K562 (cell line): ENCODE data around the gene ALOX5. TPM values are rescaled to one million over a fixed set of nuclear protein-coding genes. Genes with fewer than 3 reads are reported as not detected.

Experiments used
- BACH1 ChIP-seq: fragments of 200-800 bp; sonication (Bioruptor generic); IDR thresholded peaks from 2 replicates; pipeline ENCODE4 v1.6.1; 2016; ENCODE audit warnings: missing genetic modification characterization, missing compliant biosample characterization
- DLX4 ChIP-seq: fragments of 250-450 bp; sonication (Bioruptor Pico); IDR thresholded peaks from 2 replicates; pipeline ENCODE4 v1.6.1; 2021; ENCODE audit warnings: mild to moderate bottlenecking
- GATA2 ChIP-seq: sonication (generic); formaldehyde crosslinking; IDR thresholded peaks from 2 replicates; pipeline ENCODE4 v1.4.0; 2020; ENCODE audit warnings: mild to moderate bottlenecking, missing genetic modification reagents
- LEF1 ChIP-seq: fragments of 450-650 bp; IDR thresholded peaks from 2 replicates; pipeline ENCODE4 v1.6.1; 2016; ENCODE audit warnings: mild to moderate bottlenecking
- MITF ChIP-seq: IDR thresholded peaks from 2 replicates; pipeline ENCODE4 v1.6.1; 2014; ENCODE audit warnings: antibody characterized with exemption
- NUFIP1 ChIP-seq: fragments of 450-650 bp; IDR thresholded peaks from 2 replicates; pipeline ENCODE4 v1.6.1; 2018; ENCODE audit not compliant: partially characterized antibody
- PTTG1 ChIP-seq: fragments of 450-650 bp; IDR thresholded peaks from 2 replicates; pipeline ENCODE4 v1.6.1; 2016; ENCODE audit warnings: low read depth, mild to moderate bottlenecking, missing genetic modification characterization, missing compliant biosample characterization
- SRSF9 ChIP-seq: fragments of 200-400 bp; formaldehyde crosslinking; IDR thresholded peaks from 2 replicates; pipeline ENCODE4 v1.6.1; 2017; ENCODE audit warnings: low read depth, low read length, borderline replicate concordance
- TBL1XR1 ChIP-seq, 2 experiments: IDR thresholded peaks; 2 replicates each; pipeline ENCODE4 v1.6.1; 2012; ENCODE audit warnings: improper control_type of control experiment in 2 of 2, low read length in 2 of 2, mild to moderate bottlenecking in 1 of 2
- TBP ChIP-seq: optimal IDR thresholded peaks from 2 replicates; pipeline ENCODE3; 2011; ENCODE audit warnings: low read depth, low read length, improper control_type of control experiment
- TEAD1 ChIP-seq, 2 experiments: fragments of 450-650 bp in 1 of 2; sonication (generic) in 1 of 2; formaldehyde crosslinking; IDR thresholded peaks; 2 replicates each; pipeline versions ENCODE4 v1.4.0 to v1.8.0; 2020 to 2022; ENCODE audit warnings: mild to moderate bottlenecking in 2 of 2, missing genetic modification reagents in 1 of 2
- TEAD4 ChIP-seq, 2 experiments: sonication (generic) in 1 of 2; formaldehyde crosslinking in 1 of 2; IDR thresholded peaks; 2 replicates each; pipeline versions ENCODE4 v1.6.1 to v1.8.0; 2012 to 2022; ENCODE audit warnings: borderline replicate concordance in 1 of 2, inconsistent platforms in 1 of 2, low read length in 1 of 2, mild to moderate bottlenecking in 1 of 2, missing genetic modification reagents in 1 of 2
- WHSC1 ChIP-seq: IDR thresholded peaks from one replicate; pipeline ENCODE4 v1.6.1; 2012; ENCODE audit warnings: low read length, control low read depth, inconsistent platforms
- ZBTB9 ChIP-seq: fragments of 450-650 bp; formaldehyde crosslinking; IDR thresholded peaks from 2 replicates; pipeline ENCODE4 v1.4.0; 2020; ENCODE audit warnings: mild to moderate bottlenecking, moderate library complexity
- ZFP1 ChIP-seq: fragments of 450-650 bp; formaldehyde crosslinking; IDR thresholded peaks from 2 replicates; pipeline ENCODE4 v1.4.0; 2020; ENCODE audit warnings: mild to moderate bottlenecking, mixed read lengths
- ZFPM2 ChIP-seq: fragments of 250-450 bp; sonication (Bioruptor Pico); IDR thresholded peaks from 2 replicates; pipeline ENCODE4 v1.5.1; 2022; ENCODE audit warnings: mild to moderate bottlenecking
- ZNF174 ChIP-seq: fragments of 250-450 bp; sonication (Bioruptor Pico); IDR thresholded peaks from 2 replicates; pipeline ENCODE4 v1.4.0; 2020; ENCODE audit warnings: mild to moderate bottlenecking
- ZNF311 ChIP-seq: fragments of 250-450 bp; sonication (Bioruptor Pico); IDR thresholded peaks from 2 replicates; pipeline ENCODE4 v1.4.0; 2020; ENCODE audit warnings: mild to moderate bottlenecking, moderate library complexity
- ZNF395 ChIP-seq: fragments of 200-800 bp; sonication (Bioruptor generic); IDR thresholded peaks from 2 replicates; pipeline ENCODE4 v1.6.1; 2017; ENCODE audit warnings: missing genetic modification characterization, missing compliant biosample characterization
- ZNF431 ChIP-seq: sonication (generic); formaldehyde crosslinking; IDR thresholded peaks from 2 replicates; pipeline ENCODE4 v1.8.0; 2022; ENCODE audit warnings: mild to moderate bottlenecking, missing genetic modification reagents
- polyA plus RNA-seq, 8 experiments: library from polyadenylated mRNA; depleted of rRNA in 4 of 8; stranded (reverse) in 5 of 8; unstranded in 3 of 8; fragments of >200 nt; fragmentation: Nextera tagmentation in 2 of 8; fragmentation: Illumina TruSeq in 1 of 8; extraction: Ambion mirVana in 2 of 8; extraction: Trizol in 1 of 8; gene quantifications; 2 replicates each; pipeline versions ENCODE4 v1.2.1 to v1.2.3, GENCODE V29; 2011 to 2014; ENCODE audit warnings: inconsistent platforms in 1 of 8, missing spikeins in 1 of 8
- total RNA-seq, 7 experiments: library from RNA; depleted of rRNA in 6 of 7; stranded (reverse); fragments of >200 nt in 6 of 7; fragmentation: Illumina TruSeq in 2 of 7; extraction: Trizol in 2 of 7; gene quantifications; 2 replicates each; pipeline versions ENCODE4 v1.2.1 to v1.2.3, GENCODE V29; 2011 to 2021; ENCODE audit warnings: low replicate concordance in 1 of 7
- TF ChIP-seq, protein P1 (sequence below): fragments of 250-450 bp; sonication (Bioruptor Pico); IDR thresholded peaks from 2 replicates; pipeline ENCODE4 v1.9.0; 2021; ENCODE audit warnings: mild to moderate bottlenecking, inconsistent platforms

ALOX5 gene
- total and polyA plus RNA-seq, 9 of the 15 experiments (the other 6 are each of a cell fraction or from before 2014, with no cell fraction given): 0.10 to 2.4 (median 1.4) TPM

DNA sequence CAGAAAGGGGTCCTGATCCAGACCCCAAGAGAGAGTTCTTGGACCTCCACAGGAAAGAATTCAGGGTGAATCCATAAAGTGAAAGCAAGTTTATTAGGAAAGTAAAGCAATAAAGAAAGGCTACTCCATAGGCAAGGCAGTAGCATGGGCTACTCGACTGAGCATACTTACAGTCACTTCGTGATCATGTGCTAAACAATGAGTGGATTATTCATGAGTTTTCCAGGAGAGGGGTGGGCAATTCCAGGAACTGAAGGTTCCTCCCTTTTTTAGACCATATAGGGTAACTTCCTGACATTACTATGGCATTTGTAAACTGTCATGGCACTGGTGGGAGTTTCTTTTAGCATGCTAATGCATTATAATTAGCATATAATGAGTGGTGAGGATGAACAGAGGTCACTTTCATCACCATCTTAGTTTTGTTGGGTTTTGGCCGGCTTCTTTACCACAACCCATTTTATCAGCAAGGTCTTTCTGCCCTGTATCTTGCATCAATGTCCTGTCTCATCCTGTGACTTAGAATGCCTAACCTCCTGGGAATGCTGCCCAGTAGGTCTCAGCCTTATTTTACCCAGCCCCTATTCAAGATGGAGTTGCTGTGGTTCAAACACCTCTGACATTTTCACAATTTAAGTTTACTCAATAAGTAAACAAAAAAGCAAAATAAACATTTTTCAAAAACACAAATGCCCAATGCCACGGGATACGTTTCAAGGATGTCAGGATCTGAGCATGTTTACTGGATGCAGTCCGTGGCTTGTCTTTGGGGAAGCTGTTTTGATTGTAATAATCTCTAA lies 37.0 kb downstream of the ALOX5 start (continued):
- TF ChIP-seq, protein P1, sequence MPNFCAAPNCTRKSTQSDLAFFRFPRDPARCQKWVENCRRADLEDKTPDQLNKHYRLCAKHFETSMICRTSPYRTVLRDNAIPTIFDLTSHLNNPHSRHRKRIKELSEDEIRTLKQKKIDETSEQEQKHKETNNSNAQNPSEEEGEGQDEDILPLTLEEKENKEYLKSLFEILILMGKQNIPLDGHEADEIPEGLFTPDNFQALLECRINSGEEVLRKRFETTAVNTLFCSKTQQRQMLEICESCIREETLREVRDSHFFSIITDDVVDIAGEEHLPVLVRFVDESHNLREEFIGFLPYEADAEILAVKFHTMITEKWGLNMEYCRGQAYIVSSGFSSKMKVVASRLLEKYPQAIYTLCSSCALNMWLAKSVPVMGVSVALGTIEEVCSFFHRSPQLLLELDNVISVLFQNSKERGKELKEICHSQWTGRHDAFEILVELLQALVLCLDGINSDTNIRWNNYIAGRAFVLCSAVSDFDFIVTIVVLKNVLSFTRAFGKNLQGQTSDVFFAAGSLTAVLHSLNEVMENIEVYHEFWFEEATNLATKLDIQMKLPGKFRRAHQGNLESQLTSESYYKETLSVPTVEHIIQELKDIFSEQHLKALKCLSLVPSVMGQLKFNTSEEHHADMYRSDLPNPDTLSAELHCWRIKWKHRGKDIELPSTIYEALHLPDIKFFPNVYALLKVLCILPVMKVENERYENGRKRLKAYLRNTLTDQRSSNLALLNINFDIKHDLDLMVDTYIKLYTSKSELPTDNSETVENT (CRISPR knock-in tag): no peak
- TF ChIP-seq TBL1XR1 (IDR thresholded peaks at IDR 0.05; ENCODE audit: low read length in 2 of 2): no peak
- peak; percentile 99 for TF ChIP-seq ZNF311 (CRISPR knock-in tag)
- TF ChIP-seq ZNF174 (CRISPR knock-in tag): peak; percentile 90
- TF ChIP-seq BACH1: peak; percentile 99
- peak; percentile 99 for TF ChIP-seq ZBTB9
- TF ChIP-seq MITF: peak; percentile 81
- 0 out of 2 replicates have a peak, but pooled peaks have one; percentile 15 for TF ChIP-seq LEF1
- TF ChIP-seq PTTG1 (tag): peak; percentile 99
- peak; percentile 94 for TF ChIP-seq ZFP1 (CRISPR knock-in tag)
- no peak for TF ChIP-seq ZNF431 (CRISPR knock-in tag)
- TF ChIP-seq TEAD4 (IDR thresholded peaks at IDR 0.05; ENCODE audit: low read length): peak; percentile 37; the same call in 1 of the 2 replicates
- TF ChIP-seq TEAD4 (CRISPR knock-in tag; IDR thresholded peaks at IDR 0.05; ENCODE audit: borderline replicate concordance): no peak
- no peak for TF ChIP-seq DLX4 (CRISPR knock-in tag)
- no peak for TF ChIP-seq SRSF9
- peak; percentile 73 for TF ChIP-seq NUFIP1
- TF ChIP-seq GATA2 (CRISPR knock-in tag): no peak
- no peak for TF ChIP-seq WHSC1
- TF ChIP-seq TEAD1 (CRISPR knock-in tag; IDR thresholded peaks at IDR 0.05): peak in 1 of 2 experiments; percentile 98; a peak in 2 of 4 replicates
- peak; percentile 100 for TF ChIP-seq ZNF395 (CRISPR knock-in tag)
- peak; percentile 99 for TF ChIP-seq ZFPM2 (CRISPR knock-in tag)
- TF ChIP-seq TBP: peak; percentile 43
